Activated CD8-positive, alpha-beta memory T cell treated with anti-CD3 and anti-CD28 coated beads, Interleukin-2, amount 50 U/mL, for 1 hour (primary cell): ENCODE results near the gene AUTS2.

Source experiments
- DNase-seq: peaks from one replicate; pipeline ENCODE4 v3.0.0-alpha.2; 2020; ENCODE audit errors: extremely low read depth

AUTS2 gene

GRCh38 chr7:70303309-70303708 lies 705.0 kb downstream of the AUTS2 start:
- DNase-seq = no peak

GRCh38 chr7:70303780-70304179 lies 705.5 kb downstream of the AUTS2 start:
- no peak for DNase-seq

- no peak for DNase-seq
Observed at GRCh38 chr7:70306173-70306572, 707.9 kb downstream of the AUTS2 start.

GRCh38 chr7:70307544-70308106 lies 709.4 kb downstream of the AUTS2 start:
- no peak for DNase-seq

GRCh38 chr7:70312336-70312735 lies 714.1 kb downstream of the AUTS2 start:
- no peak for DNase-seq

- DNase-seq = no peak
Observed at GRCh38 chr7:70313271-70313670, 715.0 kb downstream of the AUTS2 start.

- DNase-seq = no peak
Observed at GRCh38 chr7:70313687-70314086, 715.4 kb downstream of the AUTS2 start.

- no peak for DNase-seq
Observed at GRCh38 chr7:70314221-70314620, 715.9 kb downstream of the AUTS2 start.

- no peak for DNase-seq
Observed at GRCh38 chr7:70316745-70317144, 718.5 kb downstream of the AUTS2 start.

- no peak for DNase-seq
Observed at GRCh38 chr7:70317356-70317755, 719.1 kb downstream of the AUTS2 start.

GRCh38 chr7:70318511-70318910 lies 720.2 kb downstream of the AUTS2 start:
- no peak for DNase-seq

- no peak for DNase-seq
Observed at GRCh38 chr7:70319057-70319456, 720.8 kb downstream of the AUTS2 start.

- DNase-seq = no peak
Observed at GRCh38 chr7:70321016-70321590, 722.8 kb downstream of the AUTS2 start.

GRCh38 chr7:70322856-70323255 lies 724.6 kb downstream of the AUTS2 start:
- no peak for DNase-seq

- no peak for DNase-seq
Observed at GRCh38 chr7:70325509-70326101, 727.3 kb downstream of the AUTS2 start.

- no peak for DNase-seq
Observed at GRCh38 chr7:70334295-70334694, 736.0 kb downstream of the AUTS2 start.

- no peak for DNase-seq
Observed at GRCh38 chr7:70334871-70335270, 736.6 kb downstream of the AUTS2 start.

GRCh38 chr7:70336536-70336935 lies 738.3 kb downstream of the AUTS2 start:
- DNase-seq = no peak

GRCh38 chr7:70338015-70338414 lies 739.7 kb downstream of the AUTS2 start:
- DNase-seq = no peak

- no peak for DNase-seq
Observed at GRCh38 chr7:70340236-70340635, 742.0 kb downstream of the AUTS2 start.

- no peak for DNase-seq
Observed at GRCh38 chr7:70341446-70341845, 743.2 kb downstream of the AUTS2 start.

GRCh38 chr7:70343519-70343918 lies 745.2 kb downstream of the AUTS2 start:
- no peak for DNase-seq

- no peak for DNase-seq
Observed at GRCh38 chr7:70344726-70345125, 746.5 kb downstream of the AUTS2 start.
